Common myeloid progenitor, CD34-positive (primary cell): ENCODE measurements around the gene VAMP1.

Experiments used
- CTCF ChIA-PET: fragments of 350-600 bp; sonication (Branson Sonifier 250); formaldehyde crosslinking; loops from one replicate; lab custom pipeline; 2021; ENCODE audit warnings: antibody characterized with exemption; lab: Charles Lee
- POLR2A ChIA-PET: fragments of 350-600 bp; sonication (Branson Sonifier 250); formaldehyde crosslinking; loops from one replicate; lab custom pipeline; 2021; ENCODE audit warnings: antibody characterized with exemption; lab: Charles Lee
- DNase-seq, 3 donors: peaks; one replicate each; pipeline versions ENCODE4 v3.0.0 to v3.0.0-alpha.2; 2013
- H3K27ac ChIP-seq, 2 experiments: 1 replicate in 1 of 2; 2 replicates in 1 of 2; pipeline ENCODE4 v1.7.0; 2013; ENCODE audit warnings: inconsistent platforms in 2 of 2, low read length in 2 of 2, mild to moderate bottlenecking in 2 of 2, low read depth in 1 of 2, moderate library complexity in 1 of 2; ENCODE audit not compliant: severe bottlenecking in 2 of 2, insufficient read depth in 1 of 2, poor library complexity in 1 of 2
- H3K27me3 ChIP-seq, 5 experiments: replicated peaks in 2 of 5; 1 replicate in 3 of 5; 2 replicates in 2 of 5; pipeline versions ENCODE4 v1.6.1 to v1.7.0; 2013; ENCODE audit warnings: low read length in 4 of 5, mild to moderate bottlenecking in 2 of 5, moderate library complexity in 2 of 5, inconsistent platforms in 1 of 5; ENCODE audit not compliant: insufficient read depth in 5 of 5, control insufficient read depth in 4 of 5
- H3K36me3 ChIP-seq, 4 experiments: 1 replicate in 2 of 4; 2 replicates in 2 of 4; pipeline versions ENCODE4 v1.6.1 to v1.7.0; 2013; ENCODE audit warnings: low read length in 3 of 4, control low read depth in 1 of 4, mild to moderate bottlenecking in 1 of 4; ENCODE audit not compliant: control insufficient read depth in 4 of 4, insufficient read depth in 4 of 4
- H3K4me1 ChIP-seq, 4 experiments: 1 replicate in 3 of 4; 2 replicates in 1 of 4; pipeline versions ENCODE4 v1.6.1 to v1.7.1; 2013; ENCODE audit warnings: low read length in 3 of 4, mild to moderate bottlenecking in 3 of 4, control low read depth in 1 of 4, inconsistent platforms in 1 of 4, moderate library complexity in 1 of 4; ENCODE audit not compliant: control insufficient read depth in 4 of 4, insufficient read depth in 4 of 4; ENCODE audit errors: control extremely low read depth in 1 of 4
- H3K4me3 ChIP-seq, 7 experiments: 1 replicate in 4 of 7; 2 replicates in 3 of 7; pipeline versions ENCODE4 v1.5.1 to v1.7.0; 2013; ENCODE audit warnings: mild to moderate bottlenecking in 7 of 7, low read length in 6 of 7, moderate library complexity in 6 of 7, inconsistent platforms in 2 of 7, low read depth in 2 of 7, control low read depth in 1 of 7; ENCODE audit not compliant: insufficient read depth in 4 of 7, control insufficient read depth in 1 of 7; ENCODE audit errors: extremely low read depth in 1 of 7
- H3K9me3 ChIP-seq, 5 experiments: 1 replicate in 4 of 5; 2 replicates in 1 of 5; pipeline versions ENCODE4 v1.6.1 to v1.7.1; 2013; ENCODE audit warnings: low read length in 4 of 5, mild to moderate bottlenecking in 2 of 5, inconsistent platforms in 1 of 5, low read depth in 1 of 5, moderate library complexity in 1 of 5; ENCODE audit not compliant: control insufficient read depth in 4 of 5, insufficient read depth in 2 of 5; ENCODE audit errors: control extremely low read depth in 1 of 5
- WGBS: methylation state at CpG from one replicate; pipeline ENCODE4 v1.1.5; 2013; ENCODE audit not compliant: insufficient coverage; 5-methylcytosine and 5-hydroxymethylcytosine counted together

Gene VAMP1

DNA sequence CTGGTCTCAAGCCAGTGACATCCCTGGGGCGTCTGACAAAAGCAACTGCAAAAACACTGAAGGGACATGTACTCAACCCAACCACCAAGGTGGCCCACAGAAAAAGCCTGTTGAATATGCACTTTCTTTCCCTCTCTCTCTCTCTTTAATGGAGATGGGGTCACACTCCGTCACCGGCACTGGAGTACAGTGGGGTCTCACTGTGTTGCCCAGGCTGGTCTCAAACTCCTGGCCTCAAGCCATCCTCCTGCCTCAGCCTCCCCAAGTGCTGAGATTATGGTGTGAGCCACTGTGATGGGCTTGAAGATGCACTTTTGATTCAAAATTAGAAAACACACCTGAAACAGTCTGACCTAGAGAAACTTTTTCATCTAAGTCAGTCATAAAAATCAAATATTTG is 32.9 kb downstream of the VAMP1 start:
- H3K27ac ChIP-seq: no peak overlapping the region
- ChIA-PET CTCF (interaction anchor here (0.6 to 0.7 kb wide), 2 partner anchors 26 to 28 kb away, joined by 3 read pairs; no protein-coding TSS in a partner anchor), POLR2A (no interaction called here)
- peaks cover 3 to 22% (median 15%) of the 10 kb centered on the region in 4 experiments for H3K4me1 ChIP-seq
- no peak overlapping the region for H3K4me3 ChIP-seq
- H3K36me3 ChIP-seq: no peaks in the 10 kb centered on the region
- DNase-seq: no peak
- no peaks in the 10 kb centered on the region for H3K9me3 ChIP-seq
- WGBS: no CpG with 5 or more reads among the region's 3 CpGs
- peaks cover 0 to 1% (median 0%) of the 10 kb centered on the region in 5 experiments for H3K27me3 ChIP-seq

DNA sequence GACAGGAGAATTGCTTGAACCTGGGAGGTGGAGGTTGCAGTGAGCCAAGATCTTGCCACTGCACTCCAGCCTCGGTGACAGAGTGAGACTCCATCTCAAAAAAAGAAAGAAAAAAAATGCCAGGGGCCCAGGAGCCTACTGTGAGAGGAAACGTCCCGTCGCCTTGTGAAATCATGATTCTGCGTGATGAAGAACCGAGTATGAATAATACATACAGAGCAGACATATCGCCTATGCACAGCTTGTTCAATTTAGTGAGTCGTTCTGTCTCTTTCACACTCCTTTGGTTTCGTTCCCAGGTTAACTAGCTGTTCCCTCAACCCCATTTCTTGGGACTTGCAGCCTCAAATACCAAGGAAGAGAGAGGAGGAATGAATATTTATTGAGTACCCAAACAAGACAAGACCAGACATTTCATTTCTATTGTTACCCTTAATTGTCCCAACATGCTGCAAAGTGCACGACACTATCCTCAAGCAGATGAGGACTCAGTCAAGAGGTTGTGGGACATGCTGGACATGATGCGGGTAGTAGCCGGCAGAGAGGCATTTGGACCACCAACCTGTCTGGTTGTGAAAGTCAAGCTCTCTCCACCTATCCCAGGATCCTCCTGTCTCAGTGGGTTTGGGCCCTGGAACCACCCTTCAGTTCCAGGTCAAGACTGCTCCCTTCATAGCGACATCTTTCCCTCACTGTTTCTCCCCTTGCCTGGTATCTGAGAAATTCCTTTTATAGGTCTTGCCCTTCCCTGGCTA is 34.3 kb downstream of the VAMP1 start:
- ChIA-PET CTCF (interaction anchor here (0.8 to 4.1 kb wide), 5 partner anchors 9 to 30 kb away, joined by 3 to 17 read pairs (median 4); no protein-coding TSS in a partner anchor), POLR2A (no interaction called here)
- Histone ChIP-seq H3K4me1 (peaks cover 3 to 22% (median 17%) of the 10 kb centered on the region in 4 experiments), H3K9me3 (no peaks in the 10 kb centered on the region), H3K27ac (no peak overlapping the region), H3K27me3 (no peaks in the 10 kb centered on the region), H3K36me3 (no peaks in the 10 kb centered on the region), H3K4me3 (no peak overlapping the region)
- 98% methylated on average over 11 of the region's 13 CpGs for WGBS
- no peak for DNase-seq

DNA sequence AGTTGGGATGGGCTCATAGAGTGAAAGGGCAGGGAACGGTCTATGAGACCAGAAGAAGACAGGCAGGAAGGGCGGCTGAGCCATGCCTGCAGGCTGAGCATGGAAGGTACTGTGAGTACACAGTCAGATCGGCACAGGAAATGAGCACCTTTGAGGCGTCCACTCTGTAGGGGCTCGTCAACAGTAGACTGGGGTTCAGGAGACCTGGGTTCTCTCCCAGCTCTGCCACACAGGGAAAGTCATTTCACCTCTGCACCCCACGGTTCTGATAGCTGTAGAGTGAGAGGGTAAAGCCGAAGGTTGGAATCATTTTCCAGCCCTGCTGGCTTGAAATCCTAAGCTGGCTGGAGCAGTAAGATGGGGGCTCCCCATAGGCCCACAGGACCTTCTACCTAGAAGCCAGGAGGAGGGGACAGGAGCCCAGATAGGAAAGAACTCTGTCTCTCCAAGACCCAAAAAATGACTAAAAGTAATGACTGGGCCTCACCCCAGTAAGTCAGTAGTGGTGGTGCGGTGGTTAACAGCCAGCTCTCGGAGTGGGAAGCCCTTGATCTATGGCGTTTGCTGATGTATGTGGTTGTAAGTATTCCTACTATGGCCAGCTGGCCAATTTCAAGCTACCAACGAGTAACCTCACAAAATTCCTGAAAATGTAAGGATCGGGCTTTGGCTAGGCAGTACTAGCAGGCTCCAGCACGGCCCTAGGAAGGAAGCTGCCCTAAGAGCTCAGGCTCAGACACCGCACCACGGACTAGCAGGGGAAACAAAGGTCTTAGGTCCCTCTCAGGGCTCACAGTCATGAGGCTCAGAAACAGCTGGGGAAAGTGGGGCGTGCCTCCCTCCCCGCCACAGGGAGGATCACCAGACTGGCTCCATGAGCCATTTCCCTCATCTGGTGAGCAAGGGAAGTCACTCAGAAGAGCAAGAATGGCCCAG is 36.0 kb downstream of the VAMP1 start:
- Histone ChIP-seq H3K9me3 (no peaks in the 10 kb centered on the region), H3K36me3 (no peaks in the 10 kb centered on the region), H3K4me3 (no peak overlapping the region), H3K27me3 (no peaks in the 10 kb centered on the region), H3K4me1 (peaks cover 8 to 28% (median 18%) of the 10 kb centered on the region in 4 experiments), H3K27ac (no peak overlapping the region)
- POLR2A ChIA-PET: no interaction called here
- CTCF ChIA-PET: interaction anchor here (0.9 to 4.1 kb wide), 7 partner anchors 9 to 64 kb away, joined by 3 to 17 read pairs (median 4); partner anchors contain the start of gene TAPBPL
- DNase-seq: no peak
- 94% methylated on average over 17 of the region's 17 CpGs for WGBS

DNA sequence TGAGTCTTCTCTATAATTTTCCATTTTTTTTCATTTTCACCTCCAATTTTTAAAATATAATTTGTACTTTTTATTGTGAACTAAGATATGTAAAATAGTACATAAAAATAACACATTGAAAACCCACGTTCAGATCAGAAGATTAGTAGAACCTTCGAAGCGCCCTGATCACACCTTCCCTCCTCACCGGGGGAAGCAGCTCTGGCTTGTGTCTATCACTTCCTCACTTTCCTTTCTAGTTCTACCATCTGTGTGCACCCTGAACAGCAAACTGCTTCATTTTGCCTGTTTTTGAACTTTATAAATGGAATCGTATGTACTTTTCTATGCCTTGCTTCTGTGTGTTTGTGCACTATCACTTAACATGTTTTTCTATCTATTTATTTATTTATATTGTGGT is 37.5 kb downstream of the VAMP1 start:
- H3K27me3 ChIP-seq: no peaks in the 10 kb centered on the region
- no peak for DNase-seq
- H3K4me3 ChIP-seq: no peak overlapping the region
- no peak overlapping the region for H3K27ac ChIP-seq
- CTCF ChIA-PET: interaction anchor here (0.7 to 4.1 kb wide), 2 partner anchors 9 to 10 kb away, joined by 3 to 17 read pairs; no protein-coding TSS in a partner anchor
- WGBS: 59% methylated on average over 3 of the region's 5 CpGs
- POLR2A ChIA-PET: interaction anchor here (1.0 kb wide), 1 partner anchor 28 kb away, joined by 3 read pairs; no protein-coding TSS in a partner anchor
- H3K36me3 ChIP-seq: no peaks in the 10 kb centered on the region
- peaks cover 8 to 28% (median 18%) of the 10 kb centered on the region in 4 experiments for H3K4me1 ChIP-seq
- no peaks in the 10 kb centered on the region for H3K9me3 ChIP-seq

DNA sequence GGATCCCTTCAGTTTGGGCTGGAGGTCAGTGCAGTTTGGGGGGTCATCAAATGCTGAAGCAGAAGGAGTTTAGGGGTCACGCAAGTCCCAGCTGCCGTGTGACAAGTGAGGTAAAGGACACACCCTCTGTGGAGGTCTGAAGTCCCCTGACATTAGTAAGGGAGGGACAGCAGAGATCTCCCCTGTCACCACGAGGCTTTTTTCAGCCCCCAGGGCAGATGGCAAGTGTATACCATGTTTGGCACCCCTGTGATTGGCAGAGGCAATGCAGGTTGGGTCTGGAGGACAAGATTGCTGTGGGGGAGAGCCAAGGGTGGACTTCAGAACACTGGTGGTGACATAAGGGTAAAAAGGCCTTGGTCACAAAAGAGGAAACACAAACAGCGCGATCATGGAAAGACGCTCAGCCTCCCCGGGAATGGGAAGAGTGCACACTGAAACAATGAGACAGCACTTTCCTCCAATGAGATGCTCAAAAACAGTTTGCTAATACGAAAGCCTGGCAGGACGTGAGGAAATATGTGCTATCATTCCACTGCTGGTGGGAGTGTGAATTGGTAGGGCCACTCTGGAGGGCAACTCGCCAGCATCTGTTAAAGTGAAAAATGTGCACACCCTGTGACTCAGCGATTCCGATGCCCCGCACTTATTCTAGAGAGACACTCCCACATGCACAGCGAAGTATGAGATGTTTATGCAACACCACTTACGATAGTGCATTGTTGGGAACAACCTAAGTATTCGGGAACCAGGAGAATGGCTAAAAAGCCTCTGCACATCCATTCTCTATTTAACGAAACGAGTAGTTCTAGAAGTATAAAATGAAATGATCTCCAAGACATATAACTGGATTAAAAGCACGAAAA is 40.1 kb downstream of the VAMP1 start:
- H3K4me3 ChIP-seq: peak overlapping the region in 5 of 7 experiments; percentile 9 to 62 (median 40)
- ChIA-PET POLR2A (no interaction called here), CTCF (interaction anchor here (9.2 kb wide), 1 partner anchor 31 kb away, joined by 197 read pairs; no protein-coding TSS in a partner anchor)
- H3K27ac ChIP-seq: peak overlapping the region in 1 of 2 experiments; percentile 76
- no peaks in the 10 kb centered on the region for H3K36me3 ChIP-seq
- peak; percentile 88 to 97 (median 96) for DNase-seq
- WGBS: 5% methylated on average over 12 of the region's 19 CpGs
- H3K27me3 ChIP-seq: no peaks in the 10 kb centered on the region
- H3K4me1 ChIP-seq: peaks cover 8 to 48% (median 40%) of the 10 kb centered on the region in 4 experiments
- no peaks in the 10 kb centered on the region for H3K9me3 ChIP-seq

DNA sequence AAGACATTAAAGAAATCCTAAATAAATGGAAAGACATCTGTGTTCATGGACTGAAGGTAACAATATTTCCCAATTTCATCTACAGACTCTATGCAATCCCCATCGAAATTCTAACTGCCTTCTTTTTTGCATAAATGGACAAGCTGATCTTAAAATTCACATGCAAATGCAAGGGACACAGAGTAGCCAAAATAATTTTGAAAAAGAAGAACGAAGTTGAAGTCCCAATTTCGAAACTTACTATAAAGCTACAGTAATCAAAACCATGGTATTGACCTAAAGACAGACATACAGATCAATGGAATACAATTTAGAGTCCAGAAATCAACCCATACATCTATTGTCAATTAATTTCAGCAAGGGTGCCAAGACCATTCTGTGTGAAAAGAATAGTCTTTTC is 42.2 kb downstream of the VAMP1 start:
- peaks cover 8 to 58% (median 53%) of the 10 kb centered on the region in 4 experiments for H3K4me1 ChIP-seq
- POLR2A ChIA-PET: interaction anchor here (0.7 kb wide), 1 partner anchor 65 kb away, joined by 3 read pairs; the partner anchor contains the start of gene MRPL51

More for the DNA sequence above, 42.2 kb downstream of the VAMP1 start:
- Histone ChIP-seq H3K36me3 (no peaks in the 10 kb centered on the region), H3K27ac (no peak overlapping the region), H3K27me3 (no peaks in the 10 kb centered on the region), H3K9me3 (no peaks in the 10 kb centered on the region), H3K4me3 (no peak overlapping the region)
- DNase-seq: no peak
- 80% methylated on average over 1 of the region's 3 CpGs for WGBS
- CTCF ChIA-PET: interaction anchor here (0.6 to 9.2 kb wide), 2 partner anchors 33 to 60 kb away, joined by 4 to 197 read pairs; no protein-coding TSS in a partner anchor
